ENCODE data around the gene ARL6IP5. TPM values are rescaled to one million over a fixed set of nuclear protein-coding genes. Genes with fewer than 3 reads are reported as not detected.

Gene ARL6IP5
- total RNA-seq, 2 donors from 2014 or later = 172 to 199 TPM

- Histone ChIP-seq H3K27me3 (no peaks in the 10 kb centered on the region), H3K36me3 (no peaks in the 10 kb centered on the region), H3K4me1 (peaks cover 0 to 88% of the 10 kb centered on the region in 2 donors), H3K4me3 (peak overlapping the region in 1 of 2 donors; percentile 3), H3K9me3 (no peaks in the 10 kb centered on the region), H3K27ac (peak overlapping the region; percentile 96)
- no peak for DNase-seq (ENCODE audit: low spot score)
- no peak for TF ChIP-seq CTCF (IDR thresholded peaks at IDR 0.05)
Observed at GRCh38 chr3:69088063-69088462, 3.3 kb downstream of the ARL6IP5 start.

DNA sequence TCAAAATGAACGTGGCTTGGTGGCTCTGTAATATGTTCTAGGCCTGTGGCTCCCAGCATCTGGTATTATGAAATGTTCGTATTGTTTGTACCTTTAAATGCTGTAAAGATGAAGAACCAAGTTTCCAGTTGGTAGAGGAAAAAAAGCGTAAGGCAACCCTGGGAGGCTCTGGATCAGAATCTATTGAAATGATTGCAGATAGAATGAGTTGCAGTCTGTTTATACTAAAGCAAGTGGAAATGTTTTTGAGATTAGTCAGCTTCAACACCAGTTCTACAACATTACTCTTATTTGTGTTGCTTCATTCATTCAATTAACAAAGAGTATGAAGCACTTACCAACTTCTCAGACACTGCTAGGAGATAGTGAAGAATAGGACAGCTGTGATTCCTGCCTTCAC is 5.3 kb downstream of the ARL6IP5 start:
- H3K36me3 ChIP-seq = no peaks in the 10 kb centered on the region
- H3K27me3 ChIP-seq = no peaks in the 10 kb centered on the region
- TF ChIP-seq CTCF (IDR thresholded peaks at IDR 0.05) = no peak
- peaks cover 0 to 92% of the 10 kb centered on the region in 2 donors for H3K4me1 ChIP-seq
- H3K27ac ChIP-seq = peak overlapping the region in 1 of 2 donors; percentile 40
- no peak for DNase-seq (ENCODE audit: low spot score)
- H3K4me3 ChIP-seq = no peak overlapping the region
- no peaks in the 10 kb centered on the region for H3K9me3 ChIP-seq

- Histone ChIP-seq H3K4me3 (no peak overlapping the region), H3K27ac (peak overlapping the region; percentile 53 to 71), H3K4me1 (peaks cover 0 to 99% of the 10 kb centered on the region in 2 donors), H3K27me3 (no peaks in the 10 kb centered on the region), H3K36me3 (no peaks in the 10 kb centered on the region), H3K9me3 (no peaks in the 10 kb centered on the region)
- no peak for TF ChIP-seq CTCF (IDR thresholded peaks at IDR 0.05)
- no peak for DNase-seq (ENCODE audit: low spot score)
Observed at GRCh38 chr3:69091389-69092029, 6.8 kb downstream of the ARL6IP5 start.

GRCh38 chr3:69092030-69092516 is 7.3 kb downstream of the ARL6IP5 start:
- Histone ChIP-seq H3K27me3 (no peaks in the 10 kb centered on the region), H3K36me3 (no peaks in the 10 kb centered on the region), H3K4me3 (no peak overlapping the region), H3K27ac (peak overlapping the region; percentile 53 to 71), H3K4me1 (peaks cover 0 to 97% of the 10 kb centered on the region in 2 donors), H3K9me3 (no peaks in the 10 kb centered on the region)
- DNase-seq (ENCODE audit: low spot score) = no peak
- TF ChIP-seq CTCF (IDR thresholded peaks at IDR 0.05) = no peak

GRCh38 chr3:69094467-69095205 is 9.9 kb downstream of the ARL6IP5 start:
- peaks cover 0 to 90% of the 10 kb centered on the region in 2 donors for H3K4me1 ChIP-seq
- H3K27me3 ChIP-seq = no peaks in the 10 kb centered on the region
- TF ChIP-seq CTCF (IDR thresholded peaks at IDR 0.05) = no peak
- DNase-seq (ENCODE audit: low spot score) = no peak
- H3K9me3 ChIP-seq = no peaks in the 10 kb centered on the region
- H3K27ac ChIP-seq = peak overlapping the region; percentile 24 to 71
- H3K36me3 ChIP-seq = no peaks in the 10 kb centered on the region
- no peak overlapping the region for H3K4me3 ChIP-seq
